GM12892 (cell line): Measurements from ENCODE around the gene ASB3.

Source experiments
- POLR2A ChIP-seq: IDR thresholded peaks from 2 replicates; pipeline ENCODE4 v1.6.1; 2011; ENCODE audit warnings: low read depth, low read length, control low read depth
- TAF1 ChIP-seq: IDR thresholded peaks from 2 replicates; pipeline ENCODE4 v1.6.1; 2011; ENCODE audit warnings: low read depth, mild to moderate bottlenecking, control low read depth, low read length, borderline replicate concordance

DNA sequence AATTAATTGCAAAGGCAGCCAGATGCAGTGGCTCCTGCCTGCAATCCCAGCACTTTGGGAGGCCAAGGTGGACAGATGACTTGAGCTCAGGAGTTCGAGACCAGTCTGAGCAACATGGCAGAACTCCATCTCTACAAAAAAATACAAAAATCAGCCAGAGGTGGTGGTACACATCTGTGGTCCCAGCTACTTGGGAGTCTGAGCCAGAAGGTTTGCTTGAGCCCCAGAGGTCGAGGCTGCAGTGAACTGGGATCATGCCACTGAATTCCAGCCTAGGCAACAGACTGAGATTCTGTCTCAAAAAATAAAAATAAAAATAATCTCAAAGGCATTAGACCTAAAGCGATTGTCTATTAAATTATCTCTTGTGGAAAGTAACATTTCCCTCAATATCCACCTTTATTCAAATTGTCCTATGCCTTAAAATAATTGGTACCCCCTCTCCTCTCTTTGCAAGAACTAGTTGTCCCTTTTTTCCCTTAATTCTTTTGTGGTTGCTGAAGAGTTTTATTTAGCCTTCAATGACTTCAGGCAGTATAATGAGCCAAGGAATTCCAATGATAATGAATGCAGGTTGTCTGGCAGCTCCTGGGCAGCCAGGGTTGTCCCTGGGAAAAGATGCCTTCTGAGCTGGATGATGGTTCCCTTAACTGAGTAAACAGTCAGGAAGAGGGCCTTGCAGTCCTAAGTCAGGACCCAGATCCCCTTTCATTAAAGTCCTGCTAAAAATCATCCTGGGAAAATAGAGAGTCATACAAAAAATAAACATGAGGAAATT lies 40.8 kb upstream of the ASB3 start:
- no peak for TF ChIP-seq POLR2A
- no peak for TF ChIP-seq TAF1
